Tongue (tissue), 2 donors: ENCODE data around the gene MPZL1. TPM values are rescaled to one million over a fixed set of nuclear protein-coding genes. Genes with fewer than 3 reads are reported as not detected.
"Not testable (repeated sequence)": the region's sequence is repeated elsewhere in the genome, so short reads cannot be mapped to it uniquely, and the experiment has no call there.

Experiments used
- DNase-seq: peaks from one replicate; pipeline ENCODE4 v3.0.0-alpha.2; 2015
- total RNA-seq: library from RNA; depleted of rRNA; stranded (reverse); fragments of >200 nt; gene quantifications from one replicate; pipeline ENCODE4 v1.2.3, GENCODE V29; 2014

The MPZL1 gene
- total RNA-seq, 1 donor from 2014 or later, result 99.8 TPM

DNA sequence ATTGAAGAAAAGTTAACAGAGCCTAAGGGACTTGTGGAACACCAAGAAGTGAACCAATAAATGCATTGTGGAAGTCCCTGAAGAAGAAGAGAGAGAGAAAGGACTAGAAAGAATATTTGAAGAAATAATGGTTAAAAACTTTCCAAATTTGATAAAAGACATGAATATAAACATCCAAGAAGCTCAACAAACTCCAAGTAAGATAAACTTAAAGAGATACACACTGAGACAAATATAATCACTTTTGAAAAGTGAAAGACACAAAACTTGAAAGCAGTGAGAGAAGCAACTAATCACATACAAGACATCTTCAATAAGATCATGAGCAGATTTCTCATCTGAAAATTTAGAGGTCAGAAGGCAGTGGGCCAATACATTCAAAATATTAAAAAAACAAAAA, 91.2 kb downstream of the MPZL1 start:
- DNase-seq, result no peak

DNA sequence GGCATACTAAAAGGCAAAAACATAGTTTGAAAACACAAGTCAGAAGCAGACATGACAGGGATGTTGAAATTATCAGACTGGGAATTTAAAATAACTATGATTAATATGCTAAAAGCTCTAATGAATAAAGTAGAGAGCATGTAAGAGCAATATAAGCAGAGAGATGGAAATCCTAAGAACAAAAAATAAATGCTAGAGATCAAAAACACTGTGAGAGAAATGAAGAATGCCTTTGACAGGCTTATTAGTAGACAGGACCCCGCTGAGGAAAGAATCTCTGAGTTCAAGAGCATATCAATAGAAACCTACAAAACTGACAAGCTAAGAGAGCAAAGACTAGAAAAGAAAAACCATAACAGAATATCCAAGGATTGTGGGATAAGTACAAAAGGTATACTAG, 93.9 kb downstream of the MPZL1 start:
- DNase-seq, result no peak

DNA sequence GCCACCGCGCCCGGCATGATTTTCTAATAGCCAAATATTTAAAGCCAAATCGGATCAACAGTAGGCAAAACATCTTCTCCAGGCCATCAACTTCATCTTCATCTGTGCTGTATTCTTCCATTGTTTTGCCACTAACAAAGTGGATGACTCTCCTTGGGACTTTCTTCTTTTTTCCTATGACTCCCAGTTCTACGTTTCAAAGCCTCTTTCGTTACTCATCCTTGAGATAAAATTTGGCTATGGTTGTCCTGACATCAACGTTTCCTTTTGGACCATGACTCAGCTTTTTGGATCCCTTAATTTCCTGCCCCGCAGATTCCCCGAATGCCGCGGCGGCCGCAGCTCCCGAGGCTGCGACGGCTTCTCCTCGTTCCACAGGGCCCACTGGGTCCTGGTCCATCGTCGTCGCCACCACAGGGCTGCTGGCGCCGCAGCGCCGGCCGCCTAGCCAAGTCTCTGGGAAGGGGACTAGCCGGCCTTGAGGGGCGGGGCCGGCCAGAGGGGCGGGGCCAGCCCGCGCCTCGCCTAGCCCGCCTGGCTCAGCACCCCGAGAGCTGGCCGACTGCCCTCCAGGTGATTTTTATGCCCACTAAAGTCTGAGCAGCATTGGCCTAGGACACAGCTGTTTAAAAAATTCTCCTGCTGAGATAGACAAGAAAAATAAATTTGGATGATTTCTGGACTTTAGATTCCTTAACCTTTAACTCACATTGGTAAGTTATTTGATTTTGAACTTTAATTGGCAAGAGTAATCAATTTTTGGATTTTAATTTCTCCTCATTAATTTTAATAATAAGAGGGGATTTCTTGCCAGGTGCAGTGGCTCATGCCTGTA, 98.3 kb downstream of the MPZL1 start:
- peak; percentile 53 for DNase-seq

DNA sequence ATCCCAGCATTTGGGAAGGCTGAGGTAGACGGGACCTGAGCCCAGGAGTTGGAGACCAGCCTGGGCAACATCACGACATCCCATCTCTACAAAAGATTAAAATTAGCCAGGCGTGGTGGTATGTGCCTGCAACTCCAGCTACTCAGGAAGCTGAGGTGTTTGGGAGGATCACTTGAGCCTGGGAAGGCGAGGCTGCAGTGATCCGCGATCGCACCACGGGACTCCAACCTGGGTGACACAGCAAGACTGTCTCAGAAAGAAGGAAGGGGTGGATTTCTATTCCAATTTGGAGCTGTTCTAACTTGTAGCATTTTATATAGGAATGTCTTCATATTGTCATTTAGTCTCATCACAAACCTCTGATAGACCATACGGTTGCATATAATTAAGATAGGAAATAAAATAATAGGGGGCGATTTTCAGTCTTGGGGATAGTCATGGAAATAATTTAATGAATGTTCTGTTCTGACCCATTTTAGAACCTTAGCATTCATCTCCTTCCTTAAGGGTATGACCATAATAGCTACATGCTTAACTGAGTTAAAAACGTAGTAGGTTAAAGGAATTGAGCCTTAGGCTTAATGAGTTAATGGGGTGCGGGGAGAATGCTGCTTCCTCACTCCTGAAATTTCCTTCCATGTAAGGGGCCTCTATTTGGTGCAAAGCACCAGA, 99.0 kb downstream of the MPZL1 start:
- no peak for DNase-seq

DNA sequence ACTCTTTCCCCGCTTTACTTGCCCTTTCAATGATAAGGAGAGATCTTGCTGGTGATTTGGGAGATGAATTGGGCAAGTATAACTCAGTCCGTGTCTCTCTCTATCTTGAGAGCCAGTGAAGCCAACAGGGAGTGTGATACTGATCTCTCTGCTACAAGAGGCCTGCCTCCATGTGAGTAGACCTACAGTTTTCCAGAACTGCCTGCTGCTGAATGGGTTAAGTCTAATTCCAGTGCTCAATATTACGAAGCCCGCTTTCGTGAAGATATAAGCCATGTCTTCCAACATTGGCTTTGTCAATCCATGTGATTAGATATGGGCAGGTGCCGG, 99.5 kb downstream of the MPZL1 start:
- no peak for DNase-seq

DNA sequence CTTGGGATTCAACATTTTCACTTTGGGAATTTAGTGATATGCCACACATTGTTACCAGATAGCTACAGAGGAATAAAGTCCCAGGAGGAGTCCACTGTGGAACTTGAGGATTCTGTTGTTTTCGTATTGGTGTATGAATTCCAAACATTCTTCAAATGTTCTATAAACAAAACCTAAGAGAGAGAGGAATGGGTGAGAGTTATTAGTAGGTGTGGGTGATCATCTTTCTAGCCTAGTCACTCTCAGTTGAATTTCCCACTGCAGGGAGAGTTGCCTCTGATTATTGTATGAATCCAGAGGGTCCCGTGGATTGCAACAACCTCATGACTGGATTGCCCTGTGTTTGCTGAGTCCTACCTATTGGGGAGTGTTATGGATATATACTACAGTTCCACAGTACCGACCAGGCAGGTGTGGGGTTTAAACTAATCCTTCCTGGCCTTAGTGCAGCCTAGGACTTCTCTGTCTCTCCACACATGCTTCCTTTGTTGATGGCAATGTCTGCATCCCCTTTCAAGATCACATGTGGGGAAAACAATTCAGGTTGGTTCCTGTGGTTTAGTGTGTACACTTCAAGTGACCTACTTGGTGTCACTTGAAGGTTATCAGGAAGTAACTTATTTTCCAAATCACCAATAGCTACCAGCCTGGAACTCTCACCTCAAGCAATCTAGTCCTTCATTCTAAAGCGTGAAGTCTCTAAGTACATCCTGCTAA, 100.3 kb downstream of the MPZL1 start:
- DNase-seq, result no peak

DNA sequence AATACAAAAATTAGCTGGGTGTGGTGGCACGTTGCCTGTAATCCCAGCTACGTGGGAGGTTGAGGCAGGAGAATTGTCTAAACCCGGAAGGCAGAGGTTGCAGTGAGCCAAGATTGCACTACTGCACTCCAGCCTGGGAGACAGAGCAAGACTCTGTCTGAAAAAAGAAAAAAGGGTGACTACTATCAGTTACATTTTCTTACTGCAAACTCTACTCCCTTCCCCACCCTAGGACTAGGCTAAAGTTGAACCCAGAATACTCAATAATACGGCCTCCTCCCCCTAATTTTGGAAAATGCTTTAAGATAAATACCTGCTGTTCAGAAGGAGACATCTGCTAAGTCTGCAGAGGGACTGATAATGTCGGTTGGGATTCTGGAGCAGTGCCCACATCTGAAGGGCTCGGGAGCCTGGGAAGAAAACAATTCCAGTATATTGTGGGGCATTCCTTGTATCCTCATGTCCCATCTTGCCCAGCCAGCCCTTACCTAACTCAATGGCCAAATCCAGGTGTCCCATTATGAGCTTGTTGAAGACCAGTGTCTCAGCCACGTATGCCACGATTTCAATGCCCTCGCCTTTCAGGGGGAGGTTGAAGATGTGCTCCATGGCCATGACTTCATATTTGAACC, 102.5 kb downstream of the MPZL1 start:
- no peak for DNase-seq

DNA sequence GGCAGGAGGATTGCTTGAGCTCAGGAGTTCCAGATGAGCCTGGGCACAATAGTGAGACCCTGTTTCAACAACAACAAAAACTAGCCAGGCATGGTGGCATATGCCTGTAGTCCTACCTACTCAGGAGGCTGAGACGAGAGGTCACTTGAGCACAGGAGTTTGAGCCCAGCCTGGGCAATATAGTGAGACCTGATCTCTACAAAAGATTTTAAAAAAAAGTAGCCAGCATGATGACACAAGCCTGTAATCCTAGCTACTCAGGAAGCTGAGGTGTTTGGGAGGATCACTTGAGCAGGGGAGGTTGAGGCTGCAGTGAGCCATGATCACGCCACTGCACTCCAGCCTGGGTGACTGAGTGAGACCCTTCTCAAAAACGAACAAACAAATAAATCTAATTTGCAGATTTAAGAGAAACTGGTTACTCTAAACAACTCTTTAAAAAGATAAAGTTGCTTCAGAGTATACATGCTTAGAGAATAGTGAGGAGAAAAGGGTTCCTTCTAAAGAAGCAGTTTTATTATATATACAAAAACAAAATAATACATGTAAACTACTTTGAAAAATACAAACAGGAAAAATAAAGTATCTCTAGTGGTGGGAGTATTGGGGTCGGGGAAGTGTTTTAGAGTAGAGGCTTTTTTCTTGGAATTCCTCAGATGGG, 103.8 kb downstream of the MPZL1 start:
- DNase-seq, result no peak

DNA sequence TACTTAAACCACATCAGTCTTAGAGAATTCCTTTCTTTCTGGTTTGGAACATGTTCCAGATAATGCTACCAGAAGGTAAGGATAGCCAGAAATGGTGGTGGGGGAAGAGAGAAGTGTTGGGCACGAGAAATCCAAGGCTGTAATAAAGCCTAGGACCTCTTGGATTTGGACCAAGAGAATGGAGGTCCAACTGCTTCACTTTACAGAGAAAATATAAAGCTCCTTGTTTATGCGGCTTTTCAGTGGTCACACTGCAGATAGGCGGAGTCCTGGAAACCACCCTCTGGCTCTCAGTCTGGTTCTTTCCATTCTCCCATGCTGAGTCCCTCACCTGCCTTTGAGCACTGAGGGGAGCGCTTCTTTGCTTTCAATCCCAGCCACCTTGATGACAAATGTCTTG, 104.3 kb downstream of the MPZL1 start:
- DNase-seq, result no peak

DNA sequence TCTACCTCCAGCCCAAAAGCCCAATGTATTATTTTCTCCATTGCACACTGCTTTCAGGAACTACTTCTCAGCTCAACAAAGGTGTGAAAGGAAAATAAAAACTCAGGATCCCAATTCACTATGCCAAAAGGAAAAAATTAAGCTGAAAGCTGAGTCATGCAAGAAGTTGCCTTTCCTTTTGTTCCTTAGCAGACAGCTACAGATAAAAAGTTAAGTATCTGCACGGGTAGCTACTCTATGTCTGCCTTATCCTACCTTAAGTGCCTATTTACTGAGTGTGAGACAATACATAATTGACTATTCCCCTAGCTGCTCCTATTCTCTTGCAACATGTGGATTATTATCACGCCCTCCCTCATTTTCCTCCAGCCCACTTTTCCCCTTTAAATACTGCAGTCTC, 108.1 kb downstream of the MPZL1 start:
- DNase-seq, result no peak

DNA sequence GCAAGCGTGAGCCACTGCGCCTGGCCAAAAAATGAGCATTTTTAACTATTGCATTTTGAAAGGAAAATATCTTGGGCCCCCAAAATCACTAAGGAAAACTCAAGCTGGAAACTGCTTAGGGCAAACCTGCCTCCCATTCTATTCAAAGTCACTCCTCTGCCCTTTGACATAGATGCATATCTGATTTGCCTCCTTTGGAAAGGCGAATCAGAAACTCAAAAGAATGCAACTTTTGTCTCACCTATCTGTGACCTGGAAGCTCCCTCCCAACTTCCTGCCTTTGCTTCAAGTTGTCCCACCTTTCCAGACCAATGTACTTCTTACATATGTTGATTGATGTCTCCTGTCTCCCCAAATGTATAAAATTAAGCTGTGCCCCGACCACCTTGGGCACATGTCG, 108.9 kb downstream of the MPZL1 start:
- not testable (repeated sequence) for DNase-seq

DNA sequence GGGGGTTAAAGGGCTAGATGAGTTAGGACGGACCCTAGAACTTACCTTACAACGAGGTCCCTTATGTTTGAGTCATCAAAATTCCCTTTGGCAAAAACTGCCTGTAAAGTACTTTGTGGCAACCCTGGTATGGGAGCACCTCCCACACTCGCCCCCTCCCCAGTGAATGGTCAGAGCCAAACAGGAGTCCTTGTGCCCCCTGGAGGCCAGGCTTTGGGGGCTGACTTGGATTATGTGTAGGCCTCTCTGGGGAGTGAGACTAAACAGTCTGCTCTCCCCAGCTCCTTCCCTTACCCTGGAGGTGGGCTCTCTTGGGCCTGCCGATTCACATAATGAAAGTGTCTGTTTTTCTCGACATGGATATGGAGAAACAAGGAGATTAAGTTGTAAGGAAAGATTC, 110.9 kb downstream of the MPZL1 start:
- DNase-seq, result no peak

DNA sequence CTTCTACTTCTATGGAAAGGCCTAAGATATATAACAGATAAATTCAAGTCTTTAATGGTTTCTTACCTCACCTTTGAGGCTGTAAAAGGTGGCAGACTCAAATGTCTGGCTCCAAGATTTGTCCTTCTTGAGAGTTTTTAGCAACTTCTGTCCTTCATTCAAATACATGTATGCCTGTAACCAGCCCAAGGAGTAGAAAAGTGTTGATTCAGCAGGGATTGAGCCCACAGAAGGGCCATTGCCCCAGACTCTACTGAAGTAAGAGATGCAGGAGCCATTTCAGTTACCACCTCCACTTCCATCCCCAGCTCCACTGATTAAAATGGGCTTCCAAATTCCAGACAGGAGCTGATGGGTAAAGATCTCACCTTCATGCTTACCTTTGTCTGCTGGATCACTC, 112.1 kb downstream of the MPZL1 start:
- no peak for DNase-seq

DNA sequence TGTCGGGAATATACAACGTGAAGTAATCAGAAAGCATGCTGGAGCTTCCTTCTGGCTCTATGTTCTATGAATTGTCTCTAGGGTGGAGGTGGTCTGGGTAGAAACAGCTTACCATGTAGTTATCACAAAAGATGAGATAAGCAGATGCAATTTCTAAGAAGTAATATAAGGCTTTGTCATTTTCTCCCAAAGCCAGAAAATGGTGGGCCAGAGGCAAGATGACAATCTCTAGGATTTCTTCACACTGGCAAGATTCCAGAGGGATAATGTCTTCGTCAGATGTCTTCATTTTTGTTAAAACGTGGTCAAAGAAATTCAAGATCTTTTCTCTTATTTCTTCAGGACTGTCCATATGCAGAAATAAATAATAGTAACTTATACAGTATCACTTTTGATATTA, 114.4 kb downstream of the MPZL1 start:
- DNase-seq, result no peak

DNA sequence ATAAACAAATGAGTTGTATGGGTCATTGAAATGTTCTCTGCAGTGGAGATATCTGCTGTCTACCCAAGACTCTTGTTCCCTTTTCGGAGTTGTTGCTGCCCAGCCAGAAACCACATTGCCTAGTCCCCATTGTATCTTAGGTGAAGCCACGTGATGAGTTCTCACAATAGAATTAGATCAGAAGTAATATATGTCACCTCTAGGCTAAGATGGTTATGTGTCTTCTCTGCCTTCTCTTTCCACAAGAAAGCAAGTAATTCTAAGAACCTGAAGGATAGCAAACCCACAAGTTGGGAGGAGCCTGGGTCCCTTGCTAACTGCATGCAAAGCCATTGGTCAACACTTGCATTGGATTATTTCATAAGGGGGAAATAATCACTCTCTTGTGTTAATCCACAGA, 115.5 kb downstream of the MPZL1 start:
- DNase-seq, result no peak

DNA sequence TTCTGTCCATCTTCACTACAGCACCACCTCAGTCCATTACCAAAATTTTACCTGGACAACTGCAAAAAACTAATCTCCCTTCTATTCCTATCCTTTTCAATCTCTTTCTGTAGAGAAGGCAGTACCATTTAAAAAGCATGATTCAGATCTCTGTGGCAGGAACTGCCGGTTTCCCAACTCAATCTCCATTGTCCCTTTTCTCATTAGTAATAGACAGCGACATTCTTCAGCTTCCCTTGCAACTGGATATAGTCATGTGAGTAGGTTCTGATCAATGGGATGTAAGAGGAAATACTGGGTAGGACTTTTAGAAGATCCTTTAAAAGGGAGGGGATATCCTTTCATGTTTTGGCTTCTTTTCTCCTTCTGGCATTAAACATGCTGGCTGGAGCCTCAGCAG, 117.2 kb downstream of the MPZL1 start:
- DNase-seq, result no peak

Other genes starting within 250 kb of the MPZL1 start
- 0.41 TPM for gene CD247, start 203.5 kb upstream of the MPZL1 start, total RNA-seq
- gene CREG1, start 168.2 kb upstream of the MPZL1 start, total RNA-seq, result 47.0 TPM
- 141 TPM for gene RCSD1, start 91.8 kb upstream of the MPZL1 start, total RNA-seq
- 0.21 TPM for gene ADCY10, start 192.2 kb downstream of the MPZL1 start, total RNA-seq
- 150 TPM for gene DCAF6, start 214.7 kb downstream of the MPZL1 start, total RNA-seq
- gene MPC2, start 215.1 kb downstream of the MPZL1 start, total RNA-seq, result 49.4 TPM